ENCODE results near the gene BRINP3.

The BRINP3 gene

DNA sequence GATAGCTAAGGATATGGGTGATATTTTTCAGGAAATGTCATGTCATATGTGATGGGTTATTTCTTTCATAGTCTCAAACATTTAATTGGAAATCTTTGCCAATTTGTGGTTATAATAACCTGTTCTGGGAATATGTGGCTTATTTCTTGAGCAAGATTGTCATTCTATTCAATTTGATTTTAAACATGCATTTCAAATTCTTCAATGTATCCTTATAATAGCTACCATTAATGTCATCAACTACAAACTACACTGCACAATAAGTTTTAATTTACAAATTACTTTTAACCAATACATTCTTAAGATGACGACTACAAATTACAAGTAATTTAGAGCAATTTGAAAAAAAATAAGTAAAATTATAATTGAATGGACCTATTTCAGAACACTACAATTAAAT is 164.9 kb downstream of the BRINP3 start:
- H3K4me3 ChIP-seq (ENCODE audit: low read depth, low read length): no peak overlapping the region
- no peak for DNase-seq (ENCODE audit: low read depth)
- TF ChIP-seq, protein P1, sequence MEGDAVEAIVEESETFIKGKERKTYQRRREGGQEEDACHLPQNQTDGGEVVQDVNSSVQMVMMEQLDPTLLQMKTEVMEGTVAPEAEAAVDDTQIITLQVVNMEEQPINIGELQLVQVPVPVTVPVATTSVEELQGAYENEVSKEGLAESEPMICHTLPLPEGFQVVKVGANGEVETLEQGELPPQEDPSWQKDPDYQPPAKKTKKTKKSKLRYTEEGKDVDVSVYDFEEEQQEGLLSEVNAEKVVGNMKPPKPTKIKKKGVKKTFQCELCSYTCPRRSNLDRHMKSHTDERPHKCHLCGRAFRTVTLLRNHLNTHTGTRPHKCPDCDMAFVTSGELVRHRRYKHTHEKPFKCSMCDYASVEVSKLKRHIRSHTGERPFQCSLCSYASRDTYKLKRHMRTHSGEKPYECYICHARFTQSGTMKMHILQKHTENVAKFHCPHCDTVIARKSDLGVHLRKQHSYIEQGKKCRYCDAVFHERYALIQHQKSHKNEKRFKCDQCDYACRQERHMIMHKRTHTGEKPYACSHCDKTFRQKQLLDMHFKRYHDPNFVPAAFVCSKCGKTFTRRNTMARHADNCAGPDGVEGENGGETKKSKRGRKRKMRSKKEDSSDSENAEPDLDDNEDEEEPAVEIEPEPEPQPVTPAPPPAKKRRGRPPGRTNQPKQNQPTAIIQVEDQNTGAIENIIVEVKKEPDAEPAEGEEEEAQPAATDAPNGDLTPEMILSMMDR (IDR thresholded peaks at IDR 0.05; ENCODE audit: low read depth, low read length, missing control alignments): no peak

DNA sequence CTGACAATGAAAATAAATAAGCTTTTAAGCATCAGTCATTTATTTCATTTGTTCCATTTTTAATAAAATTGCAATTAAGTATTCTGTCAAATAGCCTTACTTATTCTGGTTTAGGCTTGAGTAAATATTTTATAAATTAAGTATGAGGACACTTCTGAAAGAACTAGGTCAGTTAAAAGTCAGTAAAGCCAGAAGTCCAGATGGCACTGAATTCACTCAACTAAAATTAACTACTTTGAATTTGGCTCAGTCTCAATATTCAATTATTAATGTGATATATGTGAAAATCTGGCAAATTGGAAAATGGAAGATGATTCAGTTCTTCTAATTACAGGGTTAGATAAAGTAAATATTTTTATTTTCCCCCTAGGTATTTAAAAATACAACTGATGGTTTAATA is 174.2 kb downstream of the BRINP3 start:
- H3K4me3 ChIP-seq (ENCODE audit: low read depth, low read length): no peak overlapping the region
- DNase-seq (ENCODE audit: low read depth): no peak
- TF ChIP-seq, protein P1 (IDR thresholded peaks at IDR 0.05; ENCODE audit: low read depth, low read length, missing control alignments): no peak

DNA sequence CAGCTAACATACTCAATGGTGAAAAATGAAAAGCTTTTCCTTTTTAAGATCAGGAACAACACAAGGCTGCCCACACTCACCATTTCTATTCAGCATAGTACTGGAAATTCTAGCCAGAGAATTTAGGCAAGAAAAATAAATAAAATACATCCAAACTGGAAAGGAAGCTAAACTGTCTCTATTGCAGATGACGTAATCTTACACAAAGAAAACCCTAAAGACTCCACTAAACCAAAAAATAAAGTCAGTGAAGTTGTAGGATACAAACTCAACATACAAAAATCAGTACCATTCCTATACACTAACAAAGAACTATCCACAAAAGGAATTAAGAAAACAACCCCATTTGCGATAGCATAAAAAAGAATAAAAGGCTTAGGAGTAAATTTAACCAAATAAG is 181.2 kb downstream of the BRINP3 start:
- DNase-seq (ENCODE audit: low read depth): no peak
- TF ChIP-seq, protein P1 (IDR thresholded peaks at IDR 0.05; ENCODE audit: low read depth, low read length, missing control alignments): no peak
- H3K4me3 ChIP-seq (ENCODE audit: low read depth, low read length): no peak overlapping the region

DNA sequence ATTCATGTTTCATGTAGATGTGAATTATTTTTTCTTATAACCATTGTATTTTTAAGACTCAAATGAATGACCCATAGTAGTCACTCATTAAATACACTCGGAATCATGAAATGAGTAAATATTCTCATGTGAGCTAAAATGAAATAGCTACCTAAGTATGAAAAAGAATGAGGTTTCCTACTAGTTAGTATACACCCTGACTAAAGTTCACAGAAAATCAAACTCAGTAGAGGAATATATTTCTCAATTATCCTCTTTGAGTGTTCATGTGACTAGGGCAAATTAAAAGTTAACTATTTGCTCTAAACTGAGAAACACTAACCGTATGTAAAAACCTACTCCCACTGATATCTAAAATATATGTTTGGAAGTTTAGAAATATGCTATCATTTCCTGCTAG is 187.8 kb downstream of the BRINP3 start:
- TF ChIP-seq, protein P1 (IDR thresholded peaks at IDR 0.05; ENCODE audit: low read depth, low read length, missing control alignments): no peak
- no peak for DNase-seq (ENCODE audit: low read depth)

DNA sequence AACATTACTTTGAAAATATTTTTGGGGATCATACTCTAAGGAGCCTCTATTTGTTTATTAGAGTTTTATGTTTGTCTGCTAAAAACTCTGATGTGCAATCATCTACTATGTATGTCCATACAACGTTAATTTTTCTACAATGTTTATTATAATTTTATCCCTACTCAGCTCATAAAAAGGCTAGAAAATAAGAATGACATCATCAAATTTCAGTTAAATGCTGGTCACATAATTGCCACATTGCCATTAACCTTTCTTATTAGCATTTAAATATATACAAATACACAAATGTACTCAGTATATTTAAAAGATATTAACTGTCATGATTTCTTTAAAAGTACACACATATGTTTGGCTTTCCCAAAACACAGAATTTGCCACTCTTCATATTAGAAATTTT is 191.6 kb downstream of the BRINP3 start:
- no peak overlapping the region for H3K4me3 ChIP-seq (ENCODE audit: low read depth, low read length)
- TF ChIP-seq, protein P1 (IDR thresholded peaks at IDR 0.05; ENCODE audit: low read depth, low read length, missing control alignments): no peak

More for the DNA sequence above, 187.8 kb downstream of the BRINP3 start:
- H3K4me3 ChIP-seq (ENCODE audit: low read depth, low read length): no peak overlapping the region

DNA sequence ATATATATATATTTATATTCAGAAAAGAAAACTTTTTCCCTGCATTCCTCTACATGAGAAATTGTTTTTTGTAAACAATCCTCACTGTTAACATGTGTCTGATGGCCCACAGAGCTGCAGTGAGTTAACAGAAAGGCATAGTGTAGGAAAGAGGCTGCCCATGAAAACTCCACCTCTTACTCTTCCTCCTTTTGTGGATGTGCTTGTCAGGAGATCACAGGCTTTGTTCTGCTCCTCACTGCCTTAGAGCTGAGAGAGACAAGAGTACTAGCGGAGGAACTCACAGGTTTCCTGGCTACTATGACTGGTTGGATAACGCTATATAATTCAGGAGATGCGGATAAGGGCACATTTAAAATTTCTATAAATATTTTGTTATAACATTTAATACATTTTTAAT is 200.6 kb downstream of the BRINP3 start:
- H3K4me3 ChIP-seq (ENCODE audit: low read depth, low read length): no peak overlapping the region
- no peak for DNase-seq (ENCODE audit: low read depth)
- TF ChIP-seq, protein P1 (IDR thresholded peaks at IDR 0.05; ENCODE audit: low read depth, low read length, missing control alignments): no peak

More for the DNA sequence above, 191.6 kb downstream of the BRINP3 start:
- DNase-seq (ENCODE audit: low read depth): no peak

DNA sequence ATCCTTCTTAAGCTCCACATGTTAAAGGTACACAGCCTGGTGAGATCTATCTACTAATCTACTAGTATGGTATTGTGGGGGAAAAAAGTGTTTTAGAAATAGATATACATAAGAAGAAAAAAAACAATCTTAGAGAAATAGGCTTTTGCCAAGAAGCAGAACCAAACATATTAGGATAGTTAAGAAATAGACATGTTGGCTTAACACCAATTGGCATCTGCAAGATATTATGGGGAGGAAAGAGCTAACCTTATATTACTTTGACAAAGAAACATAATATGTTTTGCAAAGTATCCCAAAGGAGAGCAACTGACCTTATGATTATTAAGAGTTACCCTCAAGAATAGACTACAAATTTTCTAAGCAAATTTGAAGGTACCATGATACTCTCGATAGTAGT is 202.9 kb downstream of the BRINP3 start:
- TF ChIP-seq, protein P1 (IDR thresholded peaks at IDR 0.05; ENCODE audit: low read depth, low read length, missing control alignments): no peak
- DNase-seq (ENCODE audit: low read depth): no peak
- no peak overlapping the region for H3K4me3 ChIP-seq (ENCODE audit: low read depth, low read length)

Data from GM12864 (cell line).